Esophagus muscularis mucosa (tissue), 4 donors: ENCODE results near the gene BIRC6. TPM values are rescaled to one million over a fixed set of nuclear protein-coding genes. Genes with fewer than 3 reads are reported as not detected.

ENCODE experiments used
- DNase-seq: peaks from one replicate; pipeline ENCODE4 v3.0.0-alpha.2; 2017; ENCODE audit errors: extremely low spot score
- H3K27ac ChIP-seq, 4 donors: fragments of 200-600 bp; sonication (generic); replicated peaks in 1 of 4; 1 replicate in 3 of 4; 2 replicates in 1 of 4; pipeline ENCODE4 v1.5.1; 2016 to 2019; ENCODE audit warnings: mild to moderate bottlenecking in 1 of 4
- H3K27me3 ChIP-seq, 4 donors: fragments of 200-600 bp; sonication (generic); one replicate each; pipeline versions ENCODE4 v1.5.1 to v1.6.0; 2016 to 2019
- H3K36me3 ChIP-seq, 4 donors: fragments of 200-600 bp; sonication (generic); one replicate each; pipeline ENCODE4 v1.5.1; 2016 to 2019
- H3K4me1 ChIP-seq, 4 donors: fragments of 200-600 bp; sonication (generic); one replicate each; pipeline ENCODE4 v1.5.1; 2016 to 2019
- H3K4me3 ChIP-seq, 4 donors: fragments of 200-600 bp; sonication (generic); 1 replicate in 2 of 4; 2 replicates in 2 of 4; pipeline ENCODE4 v1.5.1; 2016 to 2019; ENCODE audit warnings: mild to moderate bottlenecking in 4 of 4, moderate library complexity in 1 of 4
- H3K9me3 ChIP-seq, 4 donors: fragments of 200-600 bp; sonication (generic); 1 replicate in 3 of 4; 2 replicates in 1 of 4; pipeline ENCODE4 v1.5.1; 2016 to 2019
- EP300 ChIP-seq: sonication (generic); formaldehyde crosslinking; IDR thresholded peaks from one replicate; pipeline ENCODE4 v1.6.1; 2017; ENCODE audit warnings: antibody characterized with exemption
- POLR2A ChIP-seq: fragments of 450-650 bp; IDR thresholded peaks from one replicate; pipeline ENCODE4 v1.6.1; 2017; ENCODE audit warnings: antibody characterized with exemption, moderate library complexity, mild to moderate bottlenecking, low read depth
- POLR2AphosphoS5 ChIP-seq, 2 donors: sonication (generic); formaldehyde crosslinking; IDR thresholded peaks; one replicate each; pipeline ENCODE4 v1.6.1; 2017; ENCODE audit warnings: antibody characterized with exemption in 2 of 2
- WGBS: methylation state at CpG from one replicate; pipeline ENCODE4 v1.1.5; 2018; 5-methylcytosine and 5-hydroxymethylcytosine counted together
- intact Hi-C: fragments of 100-400 bp; cut with DNase I; formaldehyde crosslinking; loops from one replicate; pipeline ENCODE4 v1.15.1; 2023
- total RNA-seq, 4 donors: library from RNA; depleted of rRNA; stranded (reverse); fragments of >200 nt; gene quantifications; one replicate each; pipeline versions ENCODE4 v1.1.0 to v1.2.1, GENCODE V29; 2016
- TF ChIP-seq, protein P1 (sequence below), 3 experiments: fragments of 200-600 bp in 2 of 3; fragments of 450-650 bp in 1 of 3; sonication (generic) in 2 of 3; IDR thresholded peaks; one replicate each; pipeline ENCODE4 v1.5.1; 2017 to 2019; ENCODE audit warnings: antibody characterized with exemption in 3 of 3, mild to moderate bottlenecking in 2 of 3, moderate library complexity in 1 of 3

BIRC6 gene
- total RNA-seq, 4 donors from 2014 or later: 74.2 to 103 (median 79.8) TPM

DNA sequence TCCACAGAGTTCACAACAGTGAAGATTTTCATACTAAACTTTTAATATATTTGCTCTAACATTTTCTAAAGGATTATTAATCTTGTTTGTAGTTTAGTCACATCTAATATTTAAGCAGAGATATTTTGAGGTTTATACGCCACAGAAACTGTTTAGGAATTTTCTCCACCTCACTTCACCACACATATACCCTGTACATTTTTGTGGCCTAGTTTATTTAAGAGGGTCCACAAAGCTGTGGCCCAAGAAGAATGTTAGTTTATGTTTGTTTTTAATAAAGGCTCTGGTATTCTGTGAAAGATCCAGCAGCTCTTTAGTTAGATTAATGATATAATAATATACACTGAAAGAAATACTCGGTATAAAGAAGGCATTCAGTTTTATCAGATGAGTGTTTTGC, 138.3 kb downstream of the BIRC6 start:
- no peak for DNase-seq
- peaks cover 5 to 66% (median 37%) of the 10 kb centered on the region in 4 donors for H3K36me3 ChIP-seq
- intact Hi-C loops: no loop called here
- no peaks in the 10 kb centered on the region for H3K27me3 ChIP-seq
- no peaks in the 10 kb centered on the region for H3K9me3 ChIP-seq
- H3K4me3 ChIP-seq: no peak overlapping the region
- TF ChIP-seq, protein P1, sequence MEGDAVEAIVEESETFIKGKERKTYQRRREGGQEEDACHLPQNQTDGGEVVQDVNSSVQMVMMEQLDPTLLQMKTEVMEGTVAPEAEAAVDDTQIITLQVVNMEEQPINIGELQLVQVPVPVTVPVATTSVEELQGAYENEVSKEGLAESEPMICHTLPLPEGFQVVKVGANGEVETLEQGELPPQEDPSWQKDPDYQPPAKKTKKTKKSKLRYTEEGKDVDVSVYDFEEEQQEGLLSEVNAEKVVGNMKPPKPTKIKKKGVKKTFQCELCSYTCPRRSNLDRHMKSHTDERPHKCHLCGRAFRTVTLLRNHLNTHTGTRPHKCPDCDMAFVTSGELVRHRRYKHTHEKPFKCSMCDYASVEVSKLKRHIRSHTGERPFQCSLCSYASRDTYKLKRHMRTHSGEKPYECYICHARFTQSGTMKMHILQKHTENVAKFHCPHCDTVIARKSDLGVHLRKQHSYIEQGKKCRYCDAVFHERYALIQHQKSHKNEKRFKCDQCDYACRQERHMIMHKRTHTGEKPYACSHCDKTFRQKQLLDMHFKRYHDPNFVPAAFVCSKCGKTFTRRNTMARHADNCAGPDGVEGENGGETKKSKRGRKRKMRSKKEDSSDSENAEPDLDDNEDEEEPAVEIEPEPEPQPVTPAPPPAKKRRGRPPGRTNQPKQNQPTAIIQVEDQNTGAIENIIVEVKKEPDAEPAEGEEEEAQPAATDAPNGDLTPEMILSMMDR (IDR thresholded peaks at IDR 0.05): no peak
- TF ChIP-seq POLR2AphosphoS5 (IDR thresholded peaks at IDR 0.05) (no peak), POLR2A (no peak), EP300 (no peak)
- WGBS: 47% methylated on average over 2 of the region's 2 CpGs
- H3K4me1 ChIP-seq: peaks cover 0 to 7% (median 0%) of the 10 kb centered on the region in 4 donors
- H3K27ac ChIP-seq: no peak overlapping the region

DNA sequence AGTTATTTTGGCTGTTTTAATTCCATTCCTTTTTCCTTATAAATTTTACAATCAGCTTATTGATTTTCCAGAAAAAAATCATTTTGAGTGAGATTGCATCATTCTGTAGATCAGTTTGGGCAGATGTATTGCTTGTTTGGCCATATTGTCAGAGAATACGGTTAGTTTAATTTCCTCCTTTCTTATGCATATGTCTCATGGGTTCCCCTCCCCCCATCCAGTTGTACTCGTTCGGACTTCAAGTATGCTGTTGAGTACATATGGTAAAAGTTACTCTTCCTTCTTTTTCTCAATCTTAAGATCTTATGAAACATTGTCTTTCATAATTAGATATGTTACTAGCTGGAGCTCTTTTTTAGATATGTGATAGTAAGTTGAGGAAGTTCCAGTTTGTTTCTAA, 139.8 kb downstream of the BIRC6 start:
- WGBS: 68% methylated on average over 3 of the region's 3 CpGs
- H3K27me3 ChIP-seq: no peaks in the 10 kb centered on the region
- intact Hi-C loops: no loop called here
- H3K36me3 ChIP-seq: peaks cover 5 to 70% (median 44%) of the 10 kb centered on the region in 4 donors
- H3K9me3 ChIP-seq: no peaks in the 10 kb centered on the region
- no peak overlapping the region for H3K27ac ChIP-seq
- peaks cover 0 to 7% (median 0%) of the 10 kb centered on the region in 4 donors for H3K4me1 ChIP-seq
- no peak for TF ChIP-seq POLR2A
- TF ChIP-seq EP300: no peak
- TF ChIP-seq, protein P1 (IDR thresholded peaks at IDR 0.05): no peak
- no peak for DNase-seq
- H3K4me3 ChIP-seq: no peak overlapping the region

DNA sequence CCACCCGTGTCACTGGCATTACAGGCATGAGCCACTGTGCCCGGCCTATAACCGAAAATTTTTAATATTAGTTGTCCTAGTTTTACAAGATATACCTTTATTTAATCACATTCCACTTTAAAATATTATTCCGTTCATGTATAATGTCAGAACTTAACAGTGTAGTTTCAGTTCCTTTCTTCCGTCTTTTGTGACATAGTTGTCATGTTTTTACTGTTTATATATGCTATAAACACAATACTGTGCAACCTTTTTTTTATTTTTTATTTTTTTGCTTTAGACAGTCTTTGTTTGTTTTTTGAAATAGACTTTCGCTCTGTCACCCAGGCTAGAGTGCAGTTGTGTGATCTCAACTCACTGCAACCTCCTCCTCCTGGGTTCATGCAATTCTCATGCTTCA, 141.5 kb downstream of the BIRC6 start:
- intact Hi-C loops: no loop called here
- DNase-seq: no peak
- no peak overlapping the region for H3K4me3 ChIP-seq
- TF ChIP-seq, protein P1 (IDR thresholded peaks at IDR 0.05): no peak
- no peak for TF ChIP-seq EP300
- TF ChIP-seq POLR2A: no peak
- TF ChIP-seq POLR2AphosphoS5 (IDR thresholded peaks at IDR 0.05): no peak
- H3K9me3 ChIP-seq: no peaks in the 10 kb centered on the region
- peaks cover 5 to 82% (median 49%) of the 10 kb centered on the region in 4 donors for H3K36me3 ChIP-seq
- H3K27me3 ChIP-seq: no peaks in the 10 kb centered on the region
- no peak overlapping the region for H3K27ac ChIP-seq
- WGBS: 95% methylated on average over 6 of the region's 6 CpGs
- H3K4me1 ChIP-seq: peaks cover 0 to 7% (median 0%) of the 10 kb centered on the region in 4 donors

DNA sequence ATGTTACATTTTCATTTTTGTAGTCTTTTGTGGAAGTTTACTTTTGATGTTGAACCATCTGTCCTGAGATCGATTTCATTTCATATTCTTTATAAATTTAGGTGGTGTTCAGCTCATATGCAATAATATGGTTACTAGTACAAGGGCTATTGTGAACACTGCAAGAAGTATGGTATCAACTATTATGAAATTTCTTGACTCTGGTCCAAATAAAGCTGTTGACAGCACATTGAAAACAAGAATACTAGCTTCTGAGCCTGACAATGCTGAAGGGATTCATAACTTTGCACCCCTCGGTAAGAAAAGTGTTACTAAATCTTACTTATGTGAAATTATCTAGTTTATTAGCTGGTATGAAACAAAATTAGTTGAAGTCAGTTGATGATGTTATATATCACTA, 146.1 kb downstream of the BIRC6 start:
- no peak overlapping the region for H3K4me3 ChIP-seq
- intact Hi-C loops: no loop called here
- H3K27ac ChIP-seq: no peak overlapping the region
- H3K9me3 ChIP-seq: no peaks in the 10 kb centered on the region
- H3K27me3 ChIP-seq: no peaks in the 10 kb centered on the region
- peaks cover 17 to 96% (median 62%) of the 10 kb centered on the region in 4 donors for H3K36me3 ChIP-seq
- DNase-seq: no peak
- 92% methylated on average over 2 of the region's 2 CpGs for WGBS
- H3K4me1 ChIP-seq: no peaks in the 10 kb centered on the region
- TF ChIP-seq EP300: no peak
- TF ChIP-seq, protein P1 (IDR thresholded peaks at IDR 0.05): no peak
- no peak for TF ChIP-seq POLR2AphosphoS5 (IDR thresholded peaks at IDR 0.05)
- TF ChIP-seq POLR2A: no peak

DNA sequence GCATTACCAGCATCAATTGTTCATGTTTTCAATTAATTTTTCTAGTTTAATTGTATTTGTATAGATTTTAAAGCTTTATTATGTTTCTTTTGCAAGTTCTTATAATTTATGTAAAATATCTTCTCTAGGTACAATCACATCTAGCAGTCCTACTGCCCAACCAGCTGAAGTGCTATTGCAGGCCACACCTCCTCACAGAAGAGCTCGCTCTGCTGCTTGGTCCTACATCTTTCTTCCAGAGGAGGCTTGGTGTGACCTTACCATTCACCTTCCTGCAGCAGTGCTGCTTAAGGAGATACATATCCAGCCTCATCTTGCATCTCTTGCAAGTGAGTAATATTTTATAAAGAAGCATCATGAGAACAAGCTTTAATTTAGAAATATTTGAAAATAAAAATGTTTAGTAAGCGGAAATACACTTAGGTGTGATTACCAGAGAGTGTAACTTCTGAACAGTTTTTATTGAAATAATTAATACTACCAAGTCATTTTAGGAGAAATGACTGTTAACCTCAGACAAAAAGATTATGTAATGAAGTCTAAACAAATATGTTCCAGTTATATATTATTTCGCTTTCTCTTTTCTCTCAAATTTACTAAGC, 148.2 kb downstream of the BIRC6 start:
- no peaks in the 10 kb centered on the region for H3K27me3 ChIP-seq
- H3K27ac ChIP-seq: no peak overlapping the region
- intact Hi-C loops: no loop called here
- no peaks in the 10 kb centered on the region for H3K4me1 ChIP-seq
- TF ChIP-seq POLR2AphosphoS5 (IDR thresholded peaks at IDR 0.05): no peak
- TF ChIP-seq EP300: no peak
- DNase-seq: no peak
- 97% methylated on average over 3 of the region's 3 CpGs for WGBS
- H3K36me3 ChIP-seq: peaks cover 17 to 97% (median 67%) of the 10 kb centered on the region in 4 donors
- no peak overlapping the region for H3K4me3 ChIP-seq
- H3K9me3 ChIP-seq: no peaks in the 10 kb centered on the region
